ENCODE measurements around the gene LINC00305. TPM values are rescaled to one million over a fixed set of nuclear protein-coding genes. Genes with fewer than 3 reads are reported as not detected.
A peak's percentile ranks its signal among the peaks of the same experiment; 100 is the strongest.

LINC00305 gene
- total RNA-seq, 4 donors from 2014 or later = not detected

DNA sequence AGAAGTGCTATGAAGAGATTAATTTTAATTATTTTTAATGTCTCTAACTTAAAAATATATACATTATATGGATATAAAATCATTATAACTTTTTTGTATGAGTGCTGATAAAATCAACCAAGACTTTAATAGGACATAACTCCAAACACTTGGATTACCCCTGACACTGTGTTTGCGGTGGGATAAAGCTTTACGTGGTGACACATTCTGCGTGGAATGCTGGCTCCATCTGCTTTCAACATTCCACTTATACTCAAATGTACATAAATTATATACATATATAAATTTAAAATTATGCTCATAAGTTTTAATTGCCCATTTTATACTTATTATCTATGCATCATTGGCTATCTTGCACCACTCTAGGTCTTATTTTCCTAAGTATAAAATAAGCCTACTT lies 30.5 kb downstream of the LINC00305 start:
- ATAC-seq (ENCODE audit: low FRiP score) (no peak), DNase-seq (ENCODE audit: low spot score) (no peak)
- TF ChIP-seq, protein P1, sequence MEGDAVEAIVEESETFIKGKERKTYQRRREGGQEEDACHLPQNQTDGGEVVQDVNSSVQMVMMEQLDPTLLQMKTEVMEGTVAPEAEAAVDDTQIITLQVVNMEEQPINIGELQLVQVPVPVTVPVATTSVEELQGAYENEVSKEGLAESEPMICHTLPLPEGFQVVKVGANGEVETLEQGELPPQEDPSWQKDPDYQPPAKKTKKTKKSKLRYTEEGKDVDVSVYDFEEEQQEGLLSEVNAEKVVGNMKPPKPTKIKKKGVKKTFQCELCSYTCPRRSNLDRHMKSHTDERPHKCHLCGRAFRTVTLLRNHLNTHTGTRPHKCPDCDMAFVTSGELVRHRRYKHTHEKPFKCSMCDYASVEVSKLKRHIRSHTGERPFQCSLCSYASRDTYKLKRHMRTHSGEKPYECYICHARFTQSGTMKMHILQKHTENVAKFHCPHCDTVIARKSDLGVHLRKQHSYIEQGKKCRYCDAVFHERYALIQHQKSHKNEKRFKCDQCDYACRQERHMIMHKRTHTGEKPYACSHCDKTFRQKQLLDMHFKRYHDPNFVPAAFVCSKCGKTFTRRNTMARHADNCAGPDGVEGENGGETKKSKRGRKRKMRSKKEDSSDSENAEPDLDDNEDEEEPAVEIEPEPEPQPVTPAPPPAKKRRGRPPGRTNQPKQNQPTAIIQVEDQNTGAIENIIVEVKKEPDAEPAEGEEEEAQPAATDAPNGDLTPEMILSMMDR (IDR thresholded peaks at IDR 0.05) = no peak

DNA sequence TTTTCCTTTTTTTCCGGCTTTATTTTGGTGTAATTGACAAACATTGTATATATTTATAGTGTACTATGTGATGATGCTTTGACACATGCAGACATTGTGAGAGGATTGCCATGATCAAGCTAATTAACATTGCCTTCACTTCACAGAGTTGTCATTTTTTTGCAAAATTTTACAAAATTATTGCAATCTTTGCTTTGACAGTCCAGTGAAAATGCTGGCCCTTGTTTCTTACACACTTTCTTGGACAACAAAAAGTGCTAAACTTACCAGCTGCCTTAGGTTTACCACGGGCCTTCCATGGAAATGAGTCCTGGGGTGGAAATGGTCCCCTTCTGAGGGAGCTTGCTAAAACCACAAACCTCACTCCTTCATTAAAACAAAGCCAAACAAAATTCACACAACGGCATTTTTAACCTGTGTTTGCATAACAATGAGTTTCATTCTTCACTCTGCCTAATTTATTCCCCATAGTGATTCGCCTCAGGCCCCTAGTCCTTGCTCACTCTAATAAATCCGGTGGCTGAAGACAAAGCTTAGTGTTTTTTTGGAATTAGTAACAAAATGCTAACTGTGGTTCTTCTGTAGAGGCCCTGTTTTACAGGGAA lies 32.2 kb downstream of the LINC00305 start:
- DNase-seq (ENCODE audit: low spot score) = no peak
- no peak for ATAC-seq (ENCODE audit: low FRiP score)
- TF ChIP-seq, protein P1 (IDR thresholded peaks at IDR 0.05) = no peak

DNA sequence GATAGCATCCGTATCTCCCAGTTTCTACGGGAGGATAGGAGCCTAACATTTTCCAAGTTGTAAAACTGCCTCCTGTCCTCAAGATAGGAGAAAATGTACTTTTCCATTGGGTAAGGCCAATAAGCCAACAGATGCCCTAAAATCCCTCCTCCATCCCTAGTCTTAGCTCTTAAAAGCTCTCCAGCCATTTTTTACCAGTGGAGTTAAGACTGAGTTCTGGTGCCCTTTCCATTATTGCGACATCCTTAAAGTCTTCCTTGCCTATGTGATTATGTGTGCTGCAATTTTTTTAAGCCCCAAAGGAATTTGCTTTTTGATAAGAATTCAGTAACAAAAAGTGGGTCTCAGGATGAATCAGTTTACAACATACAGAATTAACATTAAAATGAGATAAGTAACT lies 33.0 kb downstream of the LINC00305 start:
- DNase-seq (ENCODE audit: low spot score) (no peak), ATAC-seq (ENCODE audit: low FRiP score) (peak; percentile 14)
- TF ChIP-seq, protein P1 (IDR thresholded peaks at IDR 0.05) = no peak

DNA sequence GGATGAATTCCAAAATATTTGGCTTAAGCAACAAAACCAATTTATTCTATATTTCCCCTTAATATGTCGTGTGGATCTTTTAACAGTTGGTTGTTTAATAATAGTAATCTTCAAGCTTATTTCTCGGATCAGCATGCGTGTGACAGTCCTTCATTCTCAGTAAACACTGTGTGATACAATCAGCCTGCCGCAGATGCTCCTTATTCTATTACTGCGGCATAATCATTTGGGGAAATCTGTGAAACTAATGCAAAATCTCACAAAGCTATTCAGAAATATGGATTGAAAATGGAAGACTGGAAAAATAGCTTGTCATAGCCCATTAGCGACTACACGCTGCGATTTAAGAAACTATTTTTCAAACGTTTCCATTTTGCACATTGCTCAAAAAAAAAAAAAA lies 36.9 kb downstream of the LINC00305 start:
- no peak for DNase-seq (ENCODE audit: low spot score)
- TF ChIP-seq, protein P1 (IDR thresholded peaks at IDR 0.05) = no peak
- no peak for ATAC-seq (ENCODE audit: low FRiP score)

DNA sequence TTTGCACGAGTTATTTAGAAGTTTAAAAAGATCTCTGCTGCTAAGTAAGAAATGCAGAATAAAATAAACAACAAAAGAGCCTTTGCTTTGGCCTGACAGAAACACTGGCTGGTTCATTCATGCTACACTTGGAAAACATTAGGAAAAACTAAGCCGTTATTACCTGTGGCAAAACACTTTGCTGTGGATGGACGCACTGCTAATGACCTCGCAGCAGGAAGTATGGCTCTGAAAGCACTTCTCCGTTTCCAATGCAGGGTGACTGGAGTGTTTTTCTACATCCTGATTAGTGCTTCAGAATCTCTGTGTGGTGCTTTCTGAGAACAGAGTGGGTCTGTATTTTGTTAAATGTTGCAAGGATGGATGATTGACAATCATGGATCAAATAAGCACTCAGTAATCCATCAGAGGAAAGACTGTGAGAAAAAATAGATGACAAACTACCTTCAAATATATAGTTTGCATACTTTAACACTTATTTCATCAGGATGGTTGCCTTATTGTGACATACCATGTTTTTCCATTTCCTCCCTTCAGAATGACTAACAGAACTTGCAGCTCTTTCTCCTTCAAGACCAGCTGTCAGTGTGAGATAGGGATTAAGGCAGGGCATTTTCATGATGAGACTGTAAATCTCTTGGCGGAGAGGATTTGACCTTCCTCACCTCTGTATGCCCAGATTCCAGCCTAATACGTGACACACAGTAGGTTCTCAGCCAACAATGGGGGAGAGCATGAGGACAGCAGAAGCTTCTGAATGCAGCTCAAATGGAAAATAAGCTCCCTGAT lies 38.0 kb downstream of the LINC00305 start:
- DNase-seq (ENCODE audit: low spot score) (no peak), ATAC-seq (ENCODE audit: low FRiP score) (no peak)
- TF ChIP-seq, protein P1 (IDR thresholded peaks at IDR 0.05) = no peak

DNA sequence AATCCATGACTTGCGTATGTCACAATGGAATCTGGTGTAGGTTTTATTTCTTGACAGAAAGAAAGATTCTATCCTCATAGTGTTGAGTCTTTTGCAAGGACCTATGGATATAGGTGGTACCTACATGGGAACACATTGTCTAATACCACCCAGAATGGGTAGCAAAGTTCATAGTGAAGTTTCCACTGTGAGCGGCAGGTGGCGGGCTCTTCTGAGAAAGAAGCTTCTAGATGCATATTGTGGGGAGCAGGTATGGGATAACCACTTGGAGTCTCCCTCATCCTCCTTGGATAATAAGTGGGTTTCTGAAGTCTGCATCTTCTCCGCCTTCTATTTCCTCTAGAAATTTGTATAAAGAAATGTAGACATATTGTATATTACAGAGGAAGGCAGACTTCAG lies 44.9 kb downstream of the LINC00305 start:
- TF ChIP-seq, protein P1 (IDR thresholded peaks at IDR 0.05) = no peak
- ATAC-seq (ENCODE audit: low FRiP score) (no peak), DNase-seq (ENCODE audit: low spot score) (no peak)
